GM18868 (cell line): ENCODE data around the gene PRKCH.

Experiments
- ATAC-seq: cut with Tn5 transposase; IDR thresholded peaks from one replicate; pipeline ENCODE4 v1.9.1; 2021; ENCODE audit warnings: mild to moderate bottlenecking, moderate library complexity; ENCODE audit not compliant: unreplicated experiment

The PRKCH gene

GRCh38 chr14:61335049-61335448 is 13.7 kb downstream of the PRKCH start:
- ATAC-seq: no peak

GRCh38 chr14:61335671-61336275 is 14.4 kb downstream of the PRKCH start:
- no peak for ATAC-seq

- ATAC-seq: no peak
Observed at GRCh38 chr14:61337893-61338292, 16.5 kb downstream of the PRKCH start.

GRCh38 chr14:61338457-61338856 is 17.1 kb downstream of the PRKCH start:
- ATAC-seq: no peak

GRCh38 chr14:61341275-61342206 is 20.2 kb downstream of the PRKCH start:
- ATAC-seq: peak; percentile 37

- peak; percentile 34 for ATAC-seq
Observed at GRCh38 chr14:61342486-61342885, 21.1 kb downstream of the PRKCH start.

- ATAC-seq: peak; percentile 18
Observed at GRCh38 chr14:61342932-61343331, 21.6 kb downstream of the PRKCH start.

- no peak for ATAC-seq
Observed at GRCh38 chr14:61343471-61343870, 22.1 kb downstream of the PRKCH start.

- no peak for ATAC-seq
Observed at GRCh38 chr14:61343991-61344405, 22.6 kb downstream of the PRKCH start.

- peak; percentile 56 for ATAC-seq
Observed at GRCh38 chr14:61344437-61345150, 23.2 kb downstream of the PRKCH start.

- ATAC-seq: no peak
Observed at GRCh38 chr14:61345151-61345482, 23.7 kb downstream of the PRKCH start.

- no peak for ATAC-seq
Observed at GRCh38 chr14:61346221-61346620, 24.8 kb downstream of the PRKCH start.

- ATAC-seq: no peak
Observed at GRCh38 chr14:61346793-61347192, 25.4 kb downstream of the PRKCH start.

GRCh38 chr14:61347826-61348443 is 26.6 kb downstream of the PRKCH start:
- no peak for ATAC-seq

GRCh38 chr14:61350427-61351270 is 29.3 kb downstream of the PRKCH start:
- ATAC-seq: peak; percentile 47

- ATAC-seq: no peak
Observed at GRCh38 chr14:61351477-61351876, 30.1 kb downstream of the PRKCH start.

GRCh38 chr14:61355892-61356325 is 34.5 kb downstream of the PRKCH start:
- ATAC-seq: no peak

GRCh38 chr14:61357123-61357522 is 35.7 kb downstream of the PRKCH start:
- no peak for ATAC-seq

- ATAC-seq: no peak
Observed at GRCh38 chr14:61358554-61359226, 37.3 kb downstream of the PRKCH start.
